Astrocyte of the cerebellum (primary cell): Measurements from ENCODE around the gene TMEM164.

Experiments
- DNase-seq: peaks from one replicate; pipeline ENCODE4 v3.0.0-alpha.2; 2011; ENCODE audit warnings: low read depth
- H3K4me3 ChIP-seq: 2 replicates; pipeline ENCODE4 v1.5.1; 2011; ENCODE audit warnings: mild to moderate bottlenecking, low read depth, low read length, moderate library complexity
- in situ Hi-C: cut with HindIII; loops from 2 replicates; pipeline ENCODE4 v1.10.0; 2017; ENCODE audit warnings: low sequenced_read_pairs
- TF ChIP-seq, protein P1 (sequence below): IDR thresholded peaks from 2 replicates; pipeline ENCODE4 v1.5.1; 2012; ENCODE audit warnings: low read length, low read depth, moderate library complexity, mild to moderate bottlenecking; ENCODE audit errors: missing control alignments

The TMEM164 gene

DNA sequence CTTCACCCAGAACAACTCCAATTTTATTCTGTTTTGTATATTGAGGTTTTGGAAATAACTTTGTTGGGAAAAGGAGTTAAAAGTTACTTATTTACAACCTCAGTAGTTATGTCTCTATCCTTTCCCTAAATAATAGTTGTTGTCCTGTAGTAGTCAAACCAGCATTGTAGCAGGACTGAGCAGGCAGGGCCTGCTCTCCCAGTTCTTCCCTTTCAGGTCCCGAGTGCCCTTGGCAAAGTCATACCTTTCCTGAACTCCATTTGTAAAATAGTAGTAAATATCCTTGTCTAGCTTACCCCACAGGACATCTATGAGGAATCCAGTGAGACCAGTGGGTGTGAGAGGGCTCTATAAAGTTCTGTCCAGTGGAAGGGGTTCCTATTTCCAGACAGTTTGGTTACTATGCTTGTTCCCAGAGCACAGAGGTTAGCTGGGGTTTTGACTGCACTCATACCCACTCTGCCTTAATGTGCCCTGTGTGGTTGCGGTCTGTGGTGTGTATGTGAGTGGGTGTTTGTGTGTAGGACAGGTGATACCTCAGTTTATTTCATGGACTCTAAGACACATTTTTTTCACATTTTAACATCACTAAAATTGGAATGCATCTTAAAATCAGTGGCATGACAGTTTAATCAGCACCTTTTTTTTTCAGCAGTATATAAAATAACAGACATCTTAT lies 178.7 kb downstream of the TMEM164 start:
- in situ Hi-C loops = loop anchor here (25.0 kb wide), 1 partner anchor 231 kb away; no protein-coding TSS in a partner anchor
- no peak overlapping the region for H3K4me3 ChIP-seq
- TF ChIP-seq, protein P1, sequence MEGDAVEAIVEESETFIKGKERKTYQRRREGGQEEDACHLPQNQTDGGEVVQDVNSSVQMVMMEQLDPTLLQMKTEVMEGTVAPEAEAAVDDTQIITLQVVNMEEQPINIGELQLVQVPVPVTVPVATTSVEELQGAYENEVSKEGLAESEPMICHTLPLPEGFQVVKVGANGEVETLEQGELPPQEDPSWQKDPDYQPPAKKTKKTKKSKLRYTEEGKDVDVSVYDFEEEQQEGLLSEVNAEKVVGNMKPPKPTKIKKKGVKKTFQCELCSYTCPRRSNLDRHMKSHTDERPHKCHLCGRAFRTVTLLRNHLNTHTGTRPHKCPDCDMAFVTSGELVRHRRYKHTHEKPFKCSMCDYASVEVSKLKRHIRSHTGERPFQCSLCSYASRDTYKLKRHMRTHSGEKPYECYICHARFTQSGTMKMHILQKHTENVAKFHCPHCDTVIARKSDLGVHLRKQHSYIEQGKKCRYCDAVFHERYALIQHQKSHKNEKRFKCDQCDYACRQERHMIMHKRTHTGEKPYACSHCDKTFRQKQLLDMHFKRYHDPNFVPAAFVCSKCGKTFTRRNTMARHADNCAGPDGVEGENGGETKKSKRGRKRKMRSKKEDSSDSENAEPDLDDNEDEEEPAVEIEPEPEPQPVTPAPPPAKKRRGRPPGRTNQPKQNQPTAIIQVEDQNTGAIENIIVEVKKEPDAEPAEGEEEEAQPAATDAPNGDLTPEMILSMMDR = no peak
- DNase-seq = no peak

DNA sequence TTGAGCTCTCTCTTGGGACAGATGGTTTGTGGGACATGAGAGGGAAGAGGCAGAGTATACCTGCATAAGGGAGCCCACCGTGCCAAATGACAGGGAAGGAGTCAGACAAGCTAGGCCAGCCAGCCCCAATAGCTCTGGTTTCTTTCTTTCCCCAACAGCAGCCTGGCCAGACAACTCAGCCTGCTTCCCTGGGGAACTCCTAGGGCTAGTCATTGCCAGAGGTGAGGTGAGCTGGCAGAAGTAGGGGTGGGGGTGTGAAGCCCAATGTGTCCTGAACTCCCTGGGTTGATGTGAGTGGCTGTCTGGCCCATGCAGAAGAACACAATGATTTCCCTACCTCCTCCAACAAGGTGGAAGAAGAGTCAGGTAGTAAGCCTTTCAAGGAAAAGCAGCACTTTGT lies 179.4 kb downstream of the TMEM164 start:
- TF ChIP-seq, protein P1 = no peak
- no peak overlapping the region for H3K4me3 ChIP-seq
- in situ Hi-C loops = loop anchor here (25.0 kb wide), 1 partner anchor 230 kb away; no protein-coding TSS in a partner anchor
- no peak for DNase-seq

DNA sequence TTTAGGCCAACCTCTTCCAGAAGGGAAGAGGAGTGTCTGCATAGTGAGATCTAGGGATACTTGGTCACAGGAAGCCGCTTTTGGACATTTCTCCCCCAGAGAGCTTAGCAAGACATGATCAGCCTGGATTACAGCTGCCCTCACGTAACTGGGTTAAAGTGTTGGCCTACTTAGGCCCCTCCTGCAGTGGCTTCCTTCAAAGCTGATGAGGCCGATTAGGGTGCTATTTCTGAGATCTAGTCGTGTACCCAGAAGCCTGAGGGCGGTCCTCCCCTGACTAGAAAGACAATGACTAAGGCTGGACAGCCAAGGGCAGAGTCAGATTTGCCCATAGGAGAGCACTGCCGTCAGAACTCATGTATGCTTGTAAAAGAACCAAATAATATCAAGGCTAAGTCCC lies 180.0 kb downstream of the TMEM164 start:
- DNase-seq = no peak
- TF ChIP-seq, protein P1 = no peak
- in situ Hi-C loops = loop anchor here (25.0 kb wide), 1 partner anchor 229 kb away; no protein-coding TSS in a partner anchor
- no peak overlapping the region for H3K4me3 ChIP-seq

DNA sequence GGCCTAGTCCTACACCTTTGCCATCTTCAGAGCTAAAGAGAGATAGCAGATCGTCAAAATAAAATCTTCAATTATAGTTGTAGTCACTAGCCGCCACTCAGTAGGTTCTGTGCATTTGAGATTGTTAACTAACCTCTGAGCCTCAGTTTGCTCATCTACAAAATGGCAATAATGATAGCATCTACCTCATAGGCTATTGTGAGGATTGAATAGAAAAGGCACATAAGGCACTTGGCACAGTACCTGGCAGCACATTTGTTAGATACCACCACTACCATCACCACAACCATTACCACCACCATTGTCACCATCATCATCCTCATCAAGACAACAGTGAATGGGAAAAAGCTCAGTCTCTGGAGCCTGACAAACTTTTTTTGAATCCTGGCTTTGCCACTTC lies 180.4 kb downstream of the TMEM164 start:
- no peak for DNase-seq
- H3K4me3 ChIP-seq = no peak overlapping the region
- in situ Hi-C loops = loop anchor here (25.0 kb wide), 1 partner anchor 229 kb away; no protein-coding TSS in a partner anchor
- TF ChIP-seq, protein P1 = no peak

DNA sequence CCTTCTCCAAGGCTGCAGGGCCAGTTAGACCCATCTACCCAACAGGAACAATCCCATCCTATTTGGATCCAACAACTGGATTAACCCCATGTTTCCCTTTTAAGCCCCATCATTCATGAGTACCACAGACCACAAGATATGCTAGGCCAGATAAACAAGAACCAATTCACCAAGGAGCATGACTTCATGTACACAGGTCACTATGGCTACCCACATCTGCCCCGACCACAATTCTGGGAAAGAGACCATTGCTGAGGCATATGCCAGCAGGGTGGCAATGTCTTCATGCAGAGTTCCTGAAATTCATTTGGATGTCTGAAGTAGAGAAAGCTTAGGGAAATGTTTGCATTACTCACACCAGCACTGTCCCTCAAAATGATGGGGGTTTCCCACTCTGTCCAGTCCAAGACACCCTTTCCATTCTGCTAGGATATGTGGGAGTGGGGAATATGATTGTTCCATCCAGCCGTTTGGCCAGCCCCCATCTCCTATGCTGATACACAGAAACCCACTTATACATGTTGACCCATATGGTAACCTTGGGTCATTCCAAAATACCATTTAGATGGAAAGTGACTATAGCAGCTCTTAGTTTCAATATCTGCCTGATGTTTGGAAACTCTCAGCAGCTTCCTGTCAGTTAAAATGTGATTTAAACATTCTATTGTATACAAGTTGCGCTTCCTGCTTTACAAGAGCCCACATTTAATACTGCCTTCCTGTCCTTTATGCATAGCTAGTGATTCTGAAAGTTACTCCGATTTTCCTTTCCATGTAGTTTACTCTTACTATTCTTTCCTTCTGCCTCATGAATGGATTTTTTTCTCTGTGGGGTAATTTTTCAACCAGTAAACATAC lies 186.0 kb downstream of the TMEM164 start:
- DNase-seq = peak; percentile 6
- TF ChIP-seq, protein P1 = no peak
- H3K4me3 ChIP-seq = no peak overlapping the region
- in situ Hi-C loops = loop anchor here (25.0 kb wide), 1 partner anchor 223 kb away; no protein-coding TSS in a partner anchor

DNA sequence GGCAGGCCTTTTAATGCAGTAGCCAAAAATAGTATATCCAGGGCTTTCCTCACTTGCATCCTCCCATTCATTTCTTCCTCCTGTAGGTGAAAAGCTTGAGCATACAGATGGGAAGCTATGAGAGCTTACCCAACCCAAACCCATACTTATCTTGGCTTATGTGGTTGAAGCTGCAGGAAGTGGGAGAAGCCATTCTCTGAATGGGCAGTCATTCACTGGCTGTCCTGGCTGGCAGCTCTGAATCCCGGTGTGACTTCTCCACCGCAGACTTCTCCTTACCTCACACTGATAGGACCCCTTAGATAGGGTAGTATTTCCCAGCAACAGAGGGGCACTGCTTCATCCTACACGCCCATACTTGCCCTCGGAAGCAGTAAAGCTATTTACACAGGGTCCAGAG lies 189.6 kb downstream of the TMEM164 start:
- in situ Hi-C loops = loop anchor here (25.0 kb wide), 1 partner anchor 220 kb away; no protein-coding TSS in a partner anchor
- TF ChIP-seq, protein P1 = no peak
- no peak for DNase-seq
- H3K4me3 ChIP-seq = no peak overlapping the region
